Measurements from ENCODE around the gene RGL1.

RGL1 gene

DNA sequence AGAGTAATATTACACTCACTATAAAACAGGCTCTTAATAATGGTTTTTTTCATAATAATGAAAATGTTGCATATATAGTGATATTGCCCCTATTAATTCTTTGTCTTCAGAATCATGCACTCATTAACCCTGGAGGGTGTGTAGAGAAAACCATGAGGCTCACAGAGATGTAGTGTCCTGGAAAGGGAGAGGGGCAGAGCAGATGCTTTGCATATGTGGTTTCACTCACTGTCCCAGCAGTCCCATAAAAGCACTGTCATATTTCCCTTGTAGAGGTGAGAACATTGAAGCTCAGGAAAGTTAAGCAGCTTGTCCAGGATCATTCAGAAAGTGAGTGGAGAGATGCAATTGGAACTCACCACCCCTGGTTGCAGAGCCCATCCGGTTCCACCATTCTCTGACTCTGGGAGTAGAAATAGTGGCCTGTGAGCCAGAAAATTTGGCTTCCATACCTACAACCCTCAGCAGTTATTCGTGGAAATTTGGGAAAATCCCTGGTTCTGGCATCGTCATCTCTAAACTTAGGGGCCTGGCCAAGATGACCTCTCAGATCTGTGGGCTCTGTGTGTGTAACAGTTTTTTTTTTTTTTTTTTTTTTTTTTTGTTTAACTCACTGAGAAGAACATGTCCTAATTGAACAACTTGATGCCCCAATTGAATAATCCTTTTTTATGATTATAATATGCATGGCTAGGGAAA, 86.4 kb downstream of the RGL1 start:
- no peak for DNase-seq

DNA sequence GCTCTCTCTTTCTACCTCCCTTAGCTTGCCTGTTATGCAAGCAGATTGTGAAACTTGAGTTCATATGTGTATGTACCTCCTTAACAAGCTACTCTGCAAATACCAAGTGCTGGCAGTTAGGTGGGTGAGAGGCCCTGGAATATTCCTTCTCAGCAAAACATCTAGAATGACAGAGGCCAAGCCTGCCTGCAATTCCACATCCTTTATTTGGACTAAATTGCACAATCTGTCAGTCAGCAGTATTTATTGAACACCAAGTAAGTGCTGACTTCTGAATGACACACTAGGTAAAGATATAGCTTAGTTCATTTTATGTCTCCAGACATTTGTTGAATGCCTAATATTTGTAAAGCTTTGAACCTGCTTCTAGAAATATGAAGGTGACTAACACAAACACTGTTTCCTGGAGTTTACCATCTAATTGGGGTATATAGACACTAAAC, 87.5 kb downstream of the RGL1 start:
- no peak for DNase-seq

GRCh38 chr1:183893561-183894289, 88.8 kb downstream of the RGL1 start:
- no peak for DNase-seq

GRCh38 chr1:183894290-183894565, 89.3 kb downstream of the RGL1 start:
- no peak for DNase-seq

DNA sequence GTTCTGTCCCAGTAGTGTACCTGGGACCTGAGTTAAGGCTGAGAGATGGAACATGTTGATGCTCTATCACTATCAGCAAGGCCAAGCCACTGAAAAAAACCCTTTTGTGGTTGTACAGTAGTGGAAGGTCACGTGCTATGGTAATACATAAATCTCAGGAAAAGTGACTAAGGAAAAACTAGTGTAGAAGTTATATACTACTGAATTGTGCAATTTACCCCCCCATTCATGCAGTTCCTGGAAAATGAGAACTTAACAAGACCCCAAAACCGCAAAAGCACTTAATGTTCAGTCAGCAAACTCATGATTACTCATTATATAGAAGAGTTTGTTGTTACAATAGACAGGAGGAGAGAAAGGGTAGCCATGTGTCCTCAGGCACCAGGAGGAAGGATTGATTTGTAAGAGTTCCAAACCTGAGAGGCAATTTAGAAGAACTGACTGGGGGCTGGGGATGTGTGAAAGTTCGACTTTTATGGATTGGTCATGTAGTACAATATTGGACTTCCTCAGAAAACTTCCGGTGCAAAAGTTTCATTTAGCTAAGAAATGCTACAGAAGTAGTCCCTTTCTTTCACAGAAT, 91.6 kb downstream of the RGL1 start:
- DNase-seq, result no peak

- DNase-seq, result no peak
Measured at GRCh38 chr1:183898001-183898396, 93.1 kb downstream of the RGL1 start.

DNA sequence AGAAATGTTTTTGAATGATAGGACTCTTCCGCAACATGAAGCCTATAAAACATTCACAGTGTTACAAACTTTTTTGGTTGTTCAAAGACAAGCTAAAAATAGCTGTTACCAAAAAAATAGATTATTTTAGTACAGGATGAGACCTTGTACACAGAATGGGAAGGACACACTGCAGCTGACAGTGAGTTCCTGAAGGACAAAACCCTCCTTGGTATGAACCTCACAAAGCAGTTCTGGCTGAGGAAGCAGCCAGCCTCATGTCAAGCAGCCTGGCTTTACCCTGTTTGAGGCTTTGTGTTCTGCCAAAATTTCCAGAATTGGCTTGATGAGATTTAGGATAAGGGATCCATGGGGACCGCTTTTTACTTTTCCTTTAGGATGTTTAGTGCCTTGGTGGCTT, 93.7 kb downstream of the RGL1 start:
- DNase-seq, result no peak

- DNase-seq, result no peak
Measured at GRCh38 chr1:183901748-183902330, 96.9 kb downstream of the RGL1 start.

GRCh38 chr1:183903101-183903500, 98.2 kb downstream of the RGL1 start:
- no peak for DNase-seq

DNA sequence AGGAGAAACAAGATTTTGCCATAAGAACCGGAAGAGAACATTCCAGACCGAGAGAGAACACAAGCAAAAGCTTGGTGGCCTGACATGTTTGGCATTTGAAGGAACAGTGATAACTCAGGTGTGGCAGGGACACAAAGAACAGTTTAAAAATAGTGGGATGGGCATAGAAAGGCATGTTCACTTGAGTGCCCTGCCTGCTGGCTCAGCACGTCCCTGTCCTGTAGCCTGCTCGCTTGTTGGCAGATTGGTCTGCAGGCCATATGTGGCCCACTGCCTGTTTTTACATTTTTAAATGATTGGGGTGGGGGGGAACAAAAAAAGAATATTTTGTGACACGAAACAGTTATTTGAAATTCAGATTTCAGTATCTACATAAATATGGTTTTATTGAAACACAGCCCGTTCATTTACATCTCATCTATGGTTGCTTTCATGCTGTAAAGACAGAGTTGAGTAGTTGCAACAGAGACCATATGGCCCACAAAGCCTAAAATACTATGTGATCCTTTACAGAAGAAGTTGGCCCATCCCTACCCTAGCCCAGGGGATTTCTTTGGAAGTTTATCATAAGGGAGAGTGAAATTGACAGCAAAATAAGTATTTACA, 100.7 kb downstream of the RGL1 start:
- no peak for DNase-seq

- no peak for DNase-seq
Measured at GRCh38 chr1:183907070-183907469, 102.2 kb downstream of the RGL1 start.

- no peak for DNase-seq
Measured at GRCh38 chr1:183908079-183908478, 103.2 kb downstream of the RGL1 start.

DNA sequence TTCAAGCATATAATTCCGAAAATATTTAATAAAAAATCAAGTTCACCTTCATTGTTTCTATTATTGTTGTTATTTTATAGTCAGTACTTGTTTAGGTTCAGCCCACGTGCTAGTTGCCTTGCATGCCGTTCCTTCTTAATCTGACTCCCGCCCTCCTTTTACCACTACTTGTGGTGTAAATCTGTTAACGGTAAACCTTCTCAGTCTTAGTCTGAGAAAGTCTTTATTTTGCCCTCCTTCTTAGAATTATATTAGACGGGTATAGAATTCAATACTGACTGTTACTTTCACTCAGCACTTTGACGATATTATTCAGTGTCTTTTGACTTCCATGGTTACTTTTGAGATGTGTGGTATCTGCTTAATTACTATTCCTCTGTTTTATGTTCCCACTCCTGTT, 104.8 kb downstream of the RGL1 start:
- no peak for DNase-seq

GRCh38 chr1:183910845-183911244, 105.9 kb downstream of the RGL1 start:
- DNase-seq, result no peak

GRCh38 chr1:183911285-183911684, 106.4 kb downstream of the RGL1 start:
- DNase-seq, result no peak

GRCh38 chr1:183912265-183912886, 107.5 kb downstream of the RGL1 start:
- DNase-seq, result no peak

DNA sequence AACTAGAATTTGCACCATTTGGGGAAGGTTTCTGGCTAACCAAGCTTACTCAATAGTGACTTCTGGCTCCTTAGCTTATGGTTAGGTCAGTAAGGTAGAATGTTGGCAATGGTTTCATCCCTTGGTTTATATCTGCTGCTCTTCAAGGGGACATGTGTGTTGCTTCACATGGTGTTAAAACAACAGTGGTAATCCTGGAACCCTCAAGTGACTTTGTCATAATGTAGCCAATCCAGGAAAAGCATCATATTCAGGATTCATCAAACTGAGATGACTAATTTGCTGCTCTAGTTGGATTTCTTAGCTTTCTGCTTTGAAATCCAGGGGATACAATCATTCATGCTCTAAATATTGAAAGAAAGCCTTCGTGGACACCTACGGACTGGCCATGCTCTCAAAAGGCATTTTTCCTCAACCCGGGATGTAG, 108.7 kb downstream of the RGL1 start:
- DNase-seq, result no peak

- DNase-seq, result no peak
Measured at GRCh38 chr1:183914276-183914675, 109.4 kb downstream of the RGL1 start.

DNA sequence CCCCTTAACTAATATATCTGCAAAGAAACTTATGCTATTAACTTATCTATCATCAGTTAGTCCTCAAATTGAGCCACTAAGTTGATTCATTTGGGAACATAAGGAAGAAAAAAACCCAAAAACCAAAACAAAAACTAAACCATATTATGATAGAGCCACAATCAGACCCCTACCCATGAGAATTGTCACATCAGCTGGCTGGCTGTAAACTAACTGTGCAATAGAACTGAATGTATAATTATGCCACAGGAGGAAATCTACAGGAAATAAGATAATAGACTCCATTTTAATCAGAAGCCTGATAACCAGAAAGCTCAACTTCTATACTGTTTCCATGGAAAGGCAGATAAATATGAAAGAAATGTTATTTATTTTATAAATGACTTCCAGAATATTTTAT, 110.0 kb downstream of the RGL1 start:
- no peak for DNase-seq

DNA sequence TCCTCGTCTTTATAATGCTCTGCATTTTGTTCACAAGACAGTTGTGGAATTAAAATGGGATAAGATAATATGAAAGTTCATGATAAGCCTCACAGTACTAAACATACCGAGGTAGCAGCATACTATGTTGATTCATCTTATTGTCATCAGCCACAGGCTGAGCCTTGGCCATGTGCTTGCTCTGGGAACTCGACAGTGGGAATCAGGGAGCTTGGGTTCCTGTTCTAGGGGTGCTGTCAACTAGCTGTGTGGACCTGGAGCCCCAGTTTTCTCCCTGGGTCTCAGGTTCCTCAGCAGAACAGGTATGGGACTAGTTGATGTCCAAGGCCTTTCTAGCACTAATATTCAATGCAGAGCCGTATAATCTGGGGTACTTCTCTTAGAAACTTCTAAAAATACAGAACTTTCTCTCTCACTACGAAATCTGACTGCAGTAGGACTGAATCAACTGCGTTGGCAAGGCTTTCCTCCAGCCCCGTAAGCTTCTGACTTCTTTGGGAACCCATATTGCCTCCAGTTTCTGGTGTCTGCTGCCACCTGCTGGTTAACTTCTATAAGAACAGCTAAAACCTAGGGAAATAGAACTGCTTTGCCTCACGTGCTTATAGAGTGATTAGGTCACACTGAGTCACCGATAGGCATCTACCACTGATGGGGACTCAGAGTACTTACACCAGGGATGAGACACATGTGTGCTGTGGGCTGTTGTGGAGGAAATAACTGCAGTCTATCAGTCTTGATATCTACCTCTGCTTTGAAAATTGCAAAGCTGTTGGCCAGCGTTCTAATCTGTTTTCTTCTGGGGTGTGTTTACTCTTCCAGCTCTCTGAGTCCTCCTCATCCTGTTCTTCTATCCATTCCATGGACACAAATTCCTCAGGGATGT, 110.9 kb downstream of the RGL1 start:
- DNase-seq, result peak; percentile 76

DNA sequence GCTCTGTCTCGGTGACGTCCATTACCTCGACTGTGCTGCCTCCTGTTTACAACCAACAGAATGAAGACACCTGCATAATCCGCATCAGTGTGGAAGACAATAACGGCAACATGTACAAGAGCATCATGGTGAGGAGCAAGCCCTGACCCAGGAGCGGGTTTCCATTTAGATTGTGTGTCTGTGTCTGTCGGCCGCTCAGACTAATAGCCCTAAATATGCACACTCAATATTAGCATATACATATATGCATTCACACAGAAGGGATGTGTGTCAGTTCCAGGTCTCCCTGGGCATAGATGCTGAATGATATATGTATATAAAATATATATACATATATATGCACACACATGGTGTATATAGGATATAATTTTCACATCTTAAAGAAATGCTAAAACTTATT, 111.7 kb downstream of the RGL1 start:
- no peak for DNase-seq

GRCh38 chr1:183918589-183918988, 113.7 kb downstream of the RGL1 start:
- DNase-seq, result no peak
